A549 treated with AZD2906 at 1 μM for 4 hours (cell line): ENCODE measurements around the gene OR5A2. TPM values are rescaled to one million over a fixed set of nuclear protein-coding genes. Genes with fewer than 3 reads are reported as not detected.

Experiments used
- total RNA-seq: library from RNA; stranded (reverse); fragments of 200-300 nt; extraction: Qiagen RNA extraction; gene quantifications from 5 replicates; pipeline ENCODE4 v1.2.3, GENCODE V29; 2022

OR5A2 gene, protein sequence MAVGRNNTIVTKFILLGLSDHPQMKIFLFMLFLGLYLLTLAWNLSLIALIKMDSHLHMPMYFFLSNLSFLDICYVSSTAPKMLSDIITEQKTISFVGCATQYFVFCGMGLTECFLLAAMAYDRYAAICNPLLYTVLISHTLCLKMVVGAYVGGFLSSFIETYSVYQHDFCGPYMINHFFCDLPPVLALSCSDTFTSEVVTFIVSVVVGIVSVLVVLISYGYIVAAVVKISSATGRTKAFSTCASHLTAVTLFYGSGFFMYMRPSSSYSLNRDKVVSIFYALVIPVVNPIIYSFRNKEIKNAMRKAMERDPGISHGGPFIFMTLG
- not detected in 5 replicates for total RNA-seq

DNA sequence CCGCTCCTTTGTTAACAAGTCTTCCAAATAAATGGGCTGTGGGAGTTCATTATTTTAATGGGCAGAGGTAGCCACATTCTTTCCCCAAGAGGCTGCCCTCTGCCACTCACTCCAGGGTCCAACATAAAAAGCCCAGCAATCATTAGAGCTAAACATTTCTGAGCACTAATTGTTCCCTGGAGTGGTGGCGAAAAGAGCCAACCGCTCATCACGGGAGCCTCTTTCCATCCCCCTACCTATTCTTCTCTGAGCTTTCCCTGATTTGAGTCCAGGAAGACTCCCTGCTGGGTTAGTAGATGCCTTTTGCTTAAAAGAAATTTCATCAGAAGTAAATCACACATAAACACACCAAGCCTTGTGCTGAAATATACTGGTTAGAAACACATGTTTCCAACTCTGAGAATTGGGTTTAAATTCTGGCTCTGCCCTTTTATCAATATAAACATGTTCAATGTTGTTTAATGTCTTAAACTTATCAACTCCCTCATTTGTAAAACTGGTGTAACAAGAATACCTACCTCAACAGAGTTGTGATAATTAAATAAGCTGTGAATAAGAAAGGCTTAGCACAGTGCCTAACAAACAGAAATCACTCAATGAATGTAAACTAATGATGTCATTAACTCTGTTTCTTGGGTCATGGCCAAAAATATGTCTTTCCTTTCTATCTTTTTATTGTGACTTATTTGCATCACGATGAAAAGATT is at the start of gene OR5A2:
Gene OR5A2, minus strand, starts transcription at position 53 of the 707 bp plus-strand sequence. CDS start 3,460 bp downstream, outside the sequence.

DNA sequence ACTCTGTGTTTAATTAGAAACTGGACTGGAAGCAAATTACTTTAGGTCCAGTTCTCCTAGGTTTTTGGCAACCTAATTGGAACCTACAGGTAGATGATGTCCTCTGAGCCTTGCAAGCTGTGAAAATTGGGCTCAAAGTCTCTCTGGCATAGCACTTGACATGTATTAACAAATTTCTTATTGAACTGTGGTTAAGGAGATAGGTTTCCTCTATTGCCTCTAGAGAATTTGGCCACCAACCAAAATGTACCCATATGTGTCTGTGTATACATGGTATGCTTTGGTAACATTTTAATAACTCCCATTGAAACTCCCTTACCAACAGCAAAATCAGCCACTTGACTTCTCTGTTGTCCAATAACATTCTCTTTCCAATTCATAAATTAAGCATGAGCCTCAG is 46.8 kb upstream of the OR5A2 start, which contains the start of gene OR4D10:
Gene OR4D10, plus strand, starts transcription at position 301 of the 400 bp plus-strand sequence. CDS start 4,115 bp downstream, outside the sequence.

DNA sequence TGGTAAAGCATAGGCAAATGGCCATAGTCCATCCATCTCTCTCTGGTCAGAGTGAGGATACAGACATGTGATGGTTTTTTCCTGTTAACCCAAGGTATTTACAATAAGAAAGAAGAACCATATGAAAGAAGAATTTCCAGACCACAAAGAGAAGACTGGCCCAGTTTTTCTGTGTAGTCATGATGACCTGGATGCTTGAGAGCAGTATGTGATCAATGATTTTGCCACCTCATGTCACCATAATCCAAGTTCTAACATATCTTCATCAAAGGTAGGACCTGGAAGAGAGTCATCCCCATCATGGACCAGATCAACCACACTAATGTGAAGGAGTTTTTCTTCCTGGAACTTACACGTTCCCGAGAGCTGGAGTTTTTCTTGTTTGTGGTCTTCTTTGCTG is 30.4 kb upstream of the OR5A2 start, which contains the start of gene OR4D6:
Gene OR4D6, plus strand, starts transcription at position 301 of the 400 bp plus-strand sequence. Its CDS starts 0 bp downstream, at position 301.

DNA sequence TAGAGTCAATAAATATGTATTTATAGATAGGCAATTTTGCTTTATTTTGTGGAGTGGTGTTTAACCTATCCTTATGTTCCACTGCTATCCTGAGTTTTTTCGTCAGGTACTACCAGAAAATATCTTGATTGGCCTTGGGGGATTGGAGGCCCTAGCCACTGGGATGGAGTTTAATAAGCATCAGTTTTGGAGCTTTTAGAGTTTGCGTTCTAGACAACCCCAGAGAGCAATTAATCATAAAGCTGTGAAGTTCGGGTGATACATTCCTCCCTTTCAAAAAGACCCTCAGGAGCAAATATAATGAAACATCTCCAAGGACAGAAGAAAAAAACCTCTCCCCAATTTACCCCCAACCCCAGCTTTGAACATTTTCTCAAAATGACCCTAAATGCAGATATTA is 10.0 kb upstream of the OR5A2 start, which contains the start of gene OR5A1:
Gene OR5A1, plus strand, starts transcription at position 301 of the 400 bp plus-strand sequence. CDS start 6,700 bp downstream, outside the sequence.

Other genes starting within 250 kb of the OR5A2 start
- gene MPEG1, start 213.5 kb downstream of the OR5A2 start, total RNA-seq, result not detected in 5 replicates
- not detected in 5 replicates for gene OR5AN1, start 67.5 kb downstream of the OR5A2 start, total RNA-seq
- gene OR5A1, start 10.1 kb upstream of the OR5A2 start, total RNA-seq, result not detected in 5 replicates
- gene OR4D6, start 30.5 kb upstream of the OR5A2 start, total RNA-seq, result not detected in 5 replicates
- gene OR4D10, start 46.9 kb upstream of the OR5A2 start, total RNA-seq, result not detected in 5 replicates
- not detected in 5 replicates for gene OR4D11, start 77.2 kb upstream of the OR5A2 start, total RNA-seq
- not detected in 5 replicates for gene OR4D9, start 85.1 kb upstream of the OR5A2 start, total RNA-seq
- gene OSBP, start 189.4 kb upstream of the OR5A2 start, total RNA-seq, result 27.6 to 36.5 TPM (median 28.5 TPM) in 5 replicates
- 41.8 to 48.5 TPM (median 46.9 TPM) in 5 replicates for gene PATL1, start 242.6 kb upstream of the OR5A2 start, total RNA-seq